GM21515 (cell line): ENCODE results near the gene SLC24A3.

Experiments used
- ATAC-seq: cut with Tn5 transposase; IDR thresholded peaks from one replicate; pipeline ENCODE4 v1.9.1; 2021; ENCODE audit not compliant: unreplicated experiment

SLC24A3 gene

GRCh38 chr20:19212469-19212815 is at the start of gene SLC24A3:
SLC24A3 (plus strand) TSS chr20:19212642.
- ATAC-seq: no peak

- no peak for ATAC-seq
Observed at GRCh38 chr20:19170148-19170547, 42.3 kb upstream of the SLC24A3 start.

GRCh38 chr20:19172637-19173036 is 39.8 kb upstream of the SLC24A3 start:
- ATAC-seq: no peak

- no peak for ATAC-seq
Observed at GRCh38 chr20:19176470-19177052, 35.9 kb upstream of the SLC24A3 start.

GRCh38 chr20:19181552-19181951 is 30.9 kb upstream of the SLC24A3 start:
- no peak for ATAC-seq

- no peak for ATAC-seq
Observed at GRCh38 chr20:19185083-19185482, 27.4 kb upstream of the SLC24A3 start.

- no peak for ATAC-seq
Observed at GRCh38 chr20:19193349-19193748, 19.1 kb upstream of the SLC24A3 start.

GRCh38 chr20:19205981-19206396 is 6.5 kb upstream of the SLC24A3 start:
- ATAC-seq: peak; percentile 64

- no peak for ATAC-seq
Observed at GRCh38 chr20:19207541-19207940, 4.9 kb upstream of the SLC24A3 start.

GRCh38 chr20:19210391-19211155 is 1.9 kb upstream of the SLC24A3 start:
- no peak for ATAC-seq

- no peak for ATAC-seq
Observed at GRCh38 chr20:19211252-19211651, 1.2 kb upstream of the SLC24A3 start.

- no peak for ATAC-seq
Observed at GRCh38 chr20:19211661-19212468, 577 bp upstream of the SLC24A3 start.

GRCh38 chr20:19212821-19213502 is 520 bp downstream of the SLC24A3 start:
- no peak for ATAC-seq

GRCh38 chr20:19213946-19214490 is 1.6 kb downstream of the SLC24A3 start:
- no peak for ATAC-seq

- no peak for ATAC-seq
Observed at GRCh38 chr20:19218411-19218810, 6.0 kb downstream of the SLC24A3 start.

- ATAC-seq: no peak
Observed at GRCh38 chr20:19222520-19223040, 10.1 kb downstream of the SLC24A3 start.

GRCh38 chr20:19223640-19224039 is 11.2 kb downstream of the SLC24A3 start:
- ATAC-seq: no peak

- no peak for ATAC-seq
Observed at GRCh38 chr20:19231359-19232035, 19.1 kb downstream of the SLC24A3 start.

- no peak for ATAC-seq
Observed at GRCh38 chr20:19232997-19233794, 20.8 kb downstream of the SLC24A3 start.
